K562 (cell line): ENCODE results near the gene SLC20A1. TPM values are rescaled to one million over a fixed set of nuclear protein-coding genes. Genes with fewer than 3 reads are reported as not detected.

Source experiments
- CEBPB ChIP-seq: fragments of 450-650 bp; IDR thresholded peaks from 2 replicates; pipeline ENCODE4 v1.6.1; 2016; ENCODE audit warnings: missing genetic modification characterization, missing compliant biosample characterization
- DDX20 ChIP-seq: fragments of 450-650 bp; IDR thresholded peaks from 2 replicates; pipeline ENCODE4 v1.6.1; 2016; ENCODE audit warnings: missing genetic modification characterization, low read depth, mild to moderate bottlenecking, missing compliant biosample characterization, moderate library complexity
- DNMT1 ChIP-seq: fragments of 450-650 bp; IDR thresholded peaks from 2 replicates; pipeline ENCODE4 v1.6.1; 2016; ENCODE audit warnings: antibody characterized with exemption, mild to moderate bottlenecking
- EGR1 ChIP-seq: fragments of 450-650 bp; conservative IDR thresholded peaks from 2 replicates; pipeline ENCODE4 v1.6.1; 2017; ENCODE audit warnings: mild to moderate bottlenecking
- FOXP4 ChIP-seq: sonication (generic); formaldehyde crosslinking; IDR thresholded peaks from 2 replicates; pipeline ENCODE4 v1.8.0; 2022; ENCODE audit warnings: mild to moderate bottlenecking, missing genetic modification reagents, borderline replicate concordance
- HIVEP1 ChIP-seq: fragments of 250-450 bp; sonication (Bioruptor Pico); IDR thresholded peaks from 2 replicates; pipeline ENCODE4 v1.4.0; 2020; ENCODE audit warnings: mild to moderate bottlenecking
- HNRNPLL ChIP-seq: fragments of 200-400 bp; formaldehyde crosslinking; IDR thresholded peaks from 2 replicates; pipeline ENCODE4 v1.6.1; 2017; ENCODE audit warnings: low read length, low read depth, mild to moderate bottlenecking; ENCODE audit not compliant: poor library complexity, severe bottlenecking
- PKNOX1 ChIP-seq: fragments of 450-650 bp; IDR thresholded peaks from 2 replicates; pipeline ENCODE4 v1.6.1; 2016
- POLR2G ChIP-seq: fragments of 200-400 bp; formaldehyde crosslinking; IDR thresholded peaks from 2 replicates; pipeline ENCODE4 v1.6.1; 2017; ENCODE audit warnings: low read depth, mild to moderate bottlenecking, antibody characterized with exemption, low read length, moderate library complexity
- POLR2H ChIP-seq: IDR thresholded peaks from 2 replicates; pipeline ENCODE4 v1.6.1; 2016; ENCODE audit warnings: missing genetic modification characterization, low read depth, mild to moderate bottlenecking, control low read depth, missing compliant biosample characterization, moderate library complexity
- XRCC5 ChIP-seq: fragments of 200-400 bp; formaldehyde crosslinking; IDR thresholded peaks from 2 replicates; pipeline ENCODE4 v1.6.1; 2017; ENCODE audit warnings: low read depth, mild to moderate bottlenecking, low read length
- ZBTB33 ChIP-seq: sonication (generic); formaldehyde crosslinking; IDR thresholded peaks from 2 replicates; pipeline ENCODE4 v1.8.1; 2023; ENCODE audit warnings: mild to moderate bottlenecking, missing genetic modification reagents
- ZNF140 ChIP-seq: fragments of 250-450 bp; sonication (Bioruptor Pico); IDR thresholded peaks from 2 replicates; pipeline ENCODE4 v1.8.0; 2021; ENCODE audit warnings: moderate library complexity, mild to moderate bottlenecking, inconsistent platforms
- ZNF239 ChIP-seq: fragments of 250-450 bp; sonication (Bioruptor Pico); IDR thresholded peaks from 2 replicates; pipeline ENCODE4 v1.4.0; 2020; ENCODE audit warnings: mild to moderate bottlenecking
- ZNF316 ChIP-seq: fragments of 450-650 bp; IDR thresholded peaks from 2 replicates; pipeline ENCODE4 v1.6.1; 2016
- polyA plus RNA-seq, 8 experiments: library from polyadenylated mRNA; depleted of rRNA in 4 of 8; stranded (reverse) in 5 of 8; unstranded in 3 of 8; fragments of >200 nt; fragmentation: Nextera tagmentation in 2 of 8; fragmentation: Illumina TruSeq in 1 of 8; extraction: Ambion mirVana in 2 of 8; extraction: Trizol in 1 of 8; gene quantifications; 2 replicates each; pipeline versions ENCODE4 v1.2.1 to v1.2.3, GENCODE V29; 2011 to 2014; ENCODE audit warnings: inconsistent platforms in 1 of 8, missing spikeins in 1 of 8
- total RNA-seq, 7 experiments: library from RNA; depleted of rRNA in 6 of 7; stranded (reverse); fragments of >200 nt in 6 of 7; fragmentation: Illumina TruSeq in 2 of 7; extraction: Trizol in 2 of 7; gene quantifications; 2 replicates each; pipeline versions ENCODE4 v1.2.1 to v1.2.3, GENCODE V29; 2011 to 2021; ENCODE audit warnings: low replicate concordance in 1 of 7
- TF ChIP-seq, protein P1 (sequence below), 2 experiments: fragments of 450-650 bp; conservative IDR thresholded peaks; 2 replicates each; pipeline ENCODE4 v1.6.1; 2017; ENCODE audit warnings: mild to moderate bottlenecking in 2 of 2, moderate library complexity in 2 of 2
- TF ChIP-seq, protein P2 (sequence below): sonication (generic); formaldehyde crosslinking; IDR thresholded peaks from 2 replicates; pipeline ENCODE4 v1.9.0; 2022; ENCODE audit warnings: mild to moderate bottlenecking, missing genetic modification reagents

Gene SLC20A1
- total and polyA plus RNA-seq, 9 of the 15 experiments (the other 6 are each of a cell fraction or from before 2014, with no cell fraction given) = 53.8 to 150 (median 74.7) TPM

DNA sequence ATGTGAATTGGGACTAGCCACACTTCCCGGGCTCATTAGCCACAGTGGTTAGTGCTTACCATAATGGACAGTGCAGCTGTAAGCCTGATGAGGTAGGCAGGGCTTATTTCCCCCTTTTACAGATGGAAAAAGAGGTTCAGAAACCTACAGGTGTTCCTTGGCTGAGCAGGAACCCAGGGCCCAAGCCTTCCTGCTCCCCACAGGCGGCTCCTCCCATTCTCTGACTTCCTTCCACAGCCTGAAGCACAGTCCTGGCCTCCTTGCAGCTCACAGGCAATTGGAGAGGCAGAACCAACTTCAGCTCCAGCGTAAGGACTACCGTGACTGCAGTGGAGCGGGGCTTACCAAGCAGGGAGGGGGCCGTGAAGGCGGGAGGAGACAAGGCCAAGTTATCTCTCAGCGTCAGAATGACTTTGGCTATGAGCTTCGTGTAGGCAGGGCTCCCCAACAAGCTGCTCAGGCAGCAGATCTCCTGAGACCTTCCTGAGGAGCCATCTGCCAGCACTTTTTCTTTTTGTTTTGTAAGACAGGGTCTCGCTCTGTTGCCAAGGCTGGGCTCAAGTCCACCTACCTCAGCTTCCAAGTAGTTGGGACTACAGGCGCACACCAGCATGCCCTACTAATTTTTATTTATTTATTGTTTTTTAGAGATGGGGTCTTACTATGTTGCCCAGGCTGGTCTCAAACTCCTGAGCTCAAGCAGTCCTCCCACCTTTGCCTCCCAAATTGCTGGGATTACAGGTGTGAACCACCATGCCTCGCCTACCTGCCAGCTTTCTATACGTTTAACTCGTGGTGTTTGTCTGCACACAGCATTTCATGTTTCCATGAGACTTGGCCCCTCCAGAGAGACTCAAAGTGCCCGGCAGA lies 40.8 kb downstream of the SLC20A1 start (continued):
- TF ChIP-seq, protein P1, sequence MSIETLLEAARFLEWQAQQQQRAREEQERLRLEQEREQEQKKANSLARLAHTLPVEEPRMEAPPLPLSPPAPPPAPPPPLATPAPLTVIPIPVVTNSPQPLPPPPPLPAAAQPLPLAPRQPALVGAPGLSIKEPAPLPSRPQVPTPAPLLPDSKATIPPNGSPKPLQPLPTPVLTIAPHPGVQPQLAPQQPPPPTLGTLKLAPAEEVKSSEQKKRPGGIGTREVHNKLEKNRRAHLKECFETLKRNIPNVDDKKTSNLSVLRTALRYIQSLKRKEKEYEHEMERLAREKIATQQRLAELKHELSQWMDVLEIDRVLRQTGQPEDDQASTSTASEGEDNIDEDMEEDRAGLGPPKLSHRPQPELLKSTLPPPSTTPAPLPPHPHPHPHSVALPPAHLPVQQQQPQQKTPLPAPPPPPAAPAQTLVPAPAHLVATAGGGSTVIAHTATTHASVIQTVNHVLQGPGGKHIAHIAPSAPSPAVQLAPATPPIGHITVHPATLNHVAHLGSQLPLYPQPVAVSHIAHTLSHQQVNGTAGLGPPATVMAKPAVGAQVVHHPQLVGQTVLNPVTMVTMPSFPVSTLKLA (conservative IDR thresholded peaks at IDR 0.05) = 0 out of 4 replicates have a peak, but pooled peaks of 1 of the 2 experiments have one; percentile 8
- no peak for TF ChIP-seq EGR1
- peak; percentile 81 for TF ChIP-seq HNRNPLL
- TF ChIP-seq ZNF140 = no peak
- TF ChIP-seq, protein P2, sequence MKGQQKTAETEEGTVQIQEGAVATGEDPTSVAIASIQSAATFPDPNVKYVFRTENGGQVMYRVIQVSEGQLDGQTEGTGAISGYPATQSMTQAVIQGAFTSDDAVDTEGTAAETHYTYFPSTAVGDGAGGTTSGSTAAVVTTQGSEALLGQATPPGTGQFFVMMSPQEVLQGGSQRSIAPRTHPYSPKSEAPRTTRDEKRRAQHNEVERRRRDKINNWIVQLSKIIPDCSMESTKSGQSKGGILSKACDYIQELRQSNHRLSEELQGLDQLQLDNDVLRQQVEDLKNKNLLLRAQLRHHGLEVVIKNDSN (CRISPR knock-in tag) = no peak
- TF ChIP-seq ZNF316 = no peak
- TF ChIP-seq FOXP4 (CRISPR knock-in tag) = no peak
- TF ChIP-seq CEBPB = no peak
- TF ChIP-seq DDX20 (tag) = no peak
- no peak for TF ChIP-seq XRCC5
- TF ChIP-seq POLR2H (tag) = no peak
- no peak for TF ChIP-seq ZNF239 (CRISPR knock-in tag)
- peak; percentile 61 for TF ChIP-seq POLR2G
- TF ChIP-seq PKNOX1 = no peak; the same call in 1 of the 2 replicates
- TF ChIP-seq HIVEP1 = no peak
- 0 out of 2 replicates have a peak, but pooled peaks have one; percentile 37 for TF ChIP-seq ZBTB33
- TF ChIP-seq DNMT1 = no peak
